Uterus (tissue), 4 donors: ENCODE data around the gene DPM3. TPM values are rescaled to one million over a fixed set of nuclear protein-coding genes. Genes with fewer than 3 reads are reported as not detected.

ENCODE experiments used
- DNase-seq, 2 donors: peaks; one replicate each; pipeline ENCODE4 v3.0.0-alpha.2; 2019 to 2020
- H3K27ac ChIP-seq, 2 donors: fragments of 200-600 bp; sonication (generic); 1 replicate in 1 of 2; 2 replicates in 1 of 2; pipeline ENCODE4 v1.5.1; 2016 to 2018
- H3K27me3 ChIP-seq, 2 donors: fragments of 200-600 bp; sonication (generic); one replicate each; pipeline ENCODE4 v1.5.1; 2018 to 2019; ENCODE audit warnings: control low read depth in 1 of 2
- H3K36me3 ChIP-seq, 2 donors: fragments of 200-600 bp; sonication (generic); one replicate each; pipeline ENCODE4 v1.5.1; 2019; ENCODE audit warnings: control low read depth in 1 of 2
- H3K4me1 ChIP-seq, 2 donors: fragments of 200-600 bp; sonication (generic); one replicate each; pipeline ENCODE4 v1.5.1; 2018 to 2019; ENCODE audit warnings: control low read depth in 1 of 2
- H3K4me3 ChIP-seq, 2 donors: fragments of 200-600 bp; sonication (generic); 1 replicate in 1 of 2; 2 replicates in 1 of 2; pipeline ENCODE4 v1.5.1; 2018 to 2019; ENCODE audit warnings: mild to moderate bottlenecking in 1 of 2
- H3K9me3 ChIP-seq, 2 donors: fragments of 200-600 bp; sonication (generic); one replicate each; pipeline ENCODE4 v1.5.1; 2019; ENCODE audit warnings: control low read depth in 1 of 2
- POLR2A ChIP-seq, 2 donors: fragments of 450-650 bp; IDR thresholded peaks; one replicate each; pipeline ENCODE4 v1.6.1; 2016; ENCODE audit warnings: antibody characterized with exemption in 2 of 2, mild to moderate bottlenecking in 1 of 2, moderate library complexity in 1 of 2
- intact Hi-C: fragments of 100-400 bp; cut with DNase I; formaldehyde crosslinking; loops from one replicate; pipeline ENCODE4 v1.15.1; 2023; ENCODE audit warnings: low total_unique reads
- total RNA-seq, 4 donors: library from RNA; depleted of rRNA in 3 of 4; stranded (reverse); fragments of >200 nt in 3 of 4; gene quantifications; one replicate each; pipeline versions ENCODE4 v1.1.0 to v1.2.4, GENCODE V29; 2014 to 2023
- TF ChIP-seq, protein P1 (sequence below), 4 experiments: fragments of 200-600 bp in 2 of 4; fragments of 450-650 bp in 2 of 4; sonication (generic) in 2 of 4; IDR thresholded peaks; one replicate each; pipeline ENCODE4 v1.5.1; 2016 to 2019; ENCODE audit warnings: antibody characterized with exemption in 4 of 4, mild to moderate bottlenecking in 2 of 4, moderate library complexity in 1 of 4
- donor health status: DM: yes; HTN: yes; CAD: no.

DPM3 gene
- total RNA-seq, 4 donors from 2014 or later: 36.1 to 94.4 (median 85.4) TPM

- H3K9me3 ChIP-seq: no peaks in the 10 kb centered on the region
- TF ChIP-seq POLR2A (IDR thresholded peaks at IDR 0.05): no peak
- TF ChIP-seq, protein P1, sequence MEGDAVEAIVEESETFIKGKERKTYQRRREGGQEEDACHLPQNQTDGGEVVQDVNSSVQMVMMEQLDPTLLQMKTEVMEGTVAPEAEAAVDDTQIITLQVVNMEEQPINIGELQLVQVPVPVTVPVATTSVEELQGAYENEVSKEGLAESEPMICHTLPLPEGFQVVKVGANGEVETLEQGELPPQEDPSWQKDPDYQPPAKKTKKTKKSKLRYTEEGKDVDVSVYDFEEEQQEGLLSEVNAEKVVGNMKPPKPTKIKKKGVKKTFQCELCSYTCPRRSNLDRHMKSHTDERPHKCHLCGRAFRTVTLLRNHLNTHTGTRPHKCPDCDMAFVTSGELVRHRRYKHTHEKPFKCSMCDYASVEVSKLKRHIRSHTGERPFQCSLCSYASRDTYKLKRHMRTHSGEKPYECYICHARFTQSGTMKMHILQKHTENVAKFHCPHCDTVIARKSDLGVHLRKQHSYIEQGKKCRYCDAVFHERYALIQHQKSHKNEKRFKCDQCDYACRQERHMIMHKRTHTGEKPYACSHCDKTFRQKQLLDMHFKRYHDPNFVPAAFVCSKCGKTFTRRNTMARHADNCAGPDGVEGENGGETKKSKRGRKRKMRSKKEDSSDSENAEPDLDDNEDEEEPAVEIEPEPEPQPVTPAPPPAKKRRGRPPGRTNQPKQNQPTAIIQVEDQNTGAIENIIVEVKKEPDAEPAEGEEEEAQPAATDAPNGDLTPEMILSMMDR (IDR thresholded peaks at IDR 0.05): no peak
- peak overlapping the region; percentile 62 for H3K4me3 ChIP-seq
- DNase-seq: peak in 1 of 2 donors; percentile 28
- no peaks in the 10 kb centered on the region for H3K36me3 ChIP-seq
- H3K27ac ChIP-seq: peak overlapping the region; percentile 52 to 74
- intact Hi-C loops: no loop called here
- H3K27me3 ChIP-seq: no peaks in the 10 kb centered on the region
- H3K4me1 ChIP-seq: peaks cover 0 to 23% of the 10 kb centered on the region in 2 donors
Observed at GRCh38 chr1:155126556-155127104, 13.7 kb downstream of the DPM3 start.

GRCh38 chr1:155125946-155126555 lies 14.3 kb downstream of the DPM3 start:
- intact Hi-C loops: no loop called here
- Histone ChIP-seq H3K4me3 (peak overlapping the region; percentile 62), H3K27me3 (no peaks in the 10 kb centered on the region), H3K36me3 (no peaks in the 10 kb centered on the region), H3K27ac (peak overlapping the region; percentile 52 to 74), H3K4me1 (peaks cover 0 to 23% of the 10 kb centered on the region in 2 donors), H3K9me3 (no peaks in the 10 kb centered on the region)
- TF ChIP-seq, protein P1 (IDR thresholded peaks at IDR 0.05): no peak
- TF ChIP-seq POLR2A (IDR thresholded peaks at IDR 0.05): no peak
- peak; percentile 65 to 75 for DNase-seq

- intact Hi-C loops: no loop called here
- no peak for DNase-seq
- Histone ChIP-seq H3K4me1 (peaks cover 0 to 23% of the 10 kb centered on the region in 2 donors), H3K36me3 (no peaks in the 10 kb centered on the region), H3K27ac (peak overlapping the region; percentile 52 to 74), H3K4me3 (no peak overlapping the region), H3K9me3 (no peaks in the 10 kb centered on the region), H3K27me3 (no peaks in the 10 kb centered on the region)
- TF ChIP-seq, protein P1 (IDR thresholded peaks at IDR 0.05): no peak
- no peak for TF ChIP-seq POLR2A (IDR thresholded peaks at IDR 0.05)
Observed at GRCh38 chr1:155125511-155125945, 14.8 kb downstream of the DPM3 start.

DNA sequence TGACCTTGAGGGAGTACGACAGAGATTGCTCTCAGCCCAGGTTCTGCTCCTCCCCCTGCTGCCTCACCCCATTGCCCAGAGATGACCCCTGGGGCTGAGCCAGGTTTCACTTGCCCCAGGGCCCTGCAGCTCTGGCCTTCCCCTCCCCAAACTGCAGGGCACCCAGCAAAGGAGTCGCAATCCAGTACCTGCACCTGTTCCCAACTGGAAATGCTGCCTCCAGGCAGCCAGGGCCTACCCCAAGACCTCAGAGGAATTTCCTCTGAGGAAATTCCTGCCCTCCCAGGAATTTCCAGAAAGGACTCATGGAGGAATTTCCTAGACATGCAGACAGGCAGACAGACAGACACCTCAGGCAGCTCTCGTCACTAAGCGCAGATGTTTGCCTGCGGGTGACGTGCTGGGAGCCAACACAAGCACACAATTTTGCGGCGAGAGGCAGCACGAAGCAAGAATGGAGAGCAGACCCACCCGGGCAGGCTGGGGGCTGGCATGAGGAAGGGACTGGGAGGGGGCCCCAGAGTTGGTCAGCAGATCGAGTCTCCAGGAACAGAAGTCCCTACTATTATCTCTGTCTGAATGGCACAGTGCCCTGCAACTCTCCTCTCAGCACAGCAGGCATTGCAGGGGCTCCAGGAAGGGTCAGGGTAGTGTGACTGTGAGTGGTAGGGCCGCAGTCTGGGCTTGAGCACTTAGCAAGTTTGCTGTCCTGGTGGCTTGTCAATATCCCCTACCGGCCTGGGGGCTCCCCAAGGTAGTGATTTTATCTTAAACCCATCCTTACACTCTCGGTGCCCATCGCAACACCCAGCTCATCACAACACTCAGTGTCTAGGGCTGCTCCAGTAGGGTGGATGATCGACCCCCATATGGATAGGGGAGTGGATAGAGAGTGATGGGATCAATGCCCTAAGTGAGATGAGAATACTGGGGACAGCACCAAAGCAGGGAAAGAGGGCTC lies 15.5 kb downstream of the DPM3 start:
- no peak for TF ChIP-seq POLR2A (IDR thresholded peaks at IDR 0.05)
- TF ChIP-seq, protein P1 (IDR thresholded peaks at IDR 0.05): no peak
- Histone ChIP-seq H3K4me3 (no peak overlapping the region), H3K27me3 (no peaks in the 10 kb centered on the region), H3K4me1 (peaks cover 0 to 20% of the 10 kb centered on the region in 2 donors), H3K36me3 (no peaks in the 10 kb centered on the region), H3K9me3 (no peaks in the 10 kb centered on the region), H3K27ac (peak overlapping the region in 1 of 2 donors; percentile 14)
- no peak for DNase-seq
- intact Hi-C loops: no loop called here
